BE2C (cell line): ENCODE measurements around the gene PODXL2.

Experiments used
- DNase-seq: peaks from one replicate; pipeline ENCODE4 v3.0.0-alpha.2; 2020
- H3K27me3 ChIP-seq: fragments of 250-450 bp; sonication (Bioruptor Pico); 2 replicates; pipeline ENCODE4 v1.5.1; 2020; ENCODE audit warnings: mild to moderate bottlenecking
- H3K36me3 ChIP-seq: fragments of 250-450 bp; sonication (Bioruptor Pico); 2 replicates; pipeline ENCODE4 v1.5.1; 2020; ENCODE audit warnings: mild to moderate bottlenecking
- H3K4me1 ChIP-seq: fragments of 250-450 bp; sonication (Bioruptor Pico); 2 replicates; pipeline ENCODE4 v1.5.1; 2020
- H3K4me3 ChIP-seq: 2 replicates; pipeline ENCODE4 v1.5.1; 2011; ENCODE audit warnings: low read depth, low read length
- H3K9me3 ChIP-seq: fragments of 250-450 bp; sonication (Bioruptor Pico); 2 replicates; pipeline ENCODE4 v1.5.1; 2020
- CTCF ChIP-seq: IDR thresholded peaks from 2 replicates; pipeline ENCODE4 v1.5.1; 2012; ENCODE audit warnings: mild to moderate bottlenecking, low read depth, low read length

Gene PODXL2

DNA sequence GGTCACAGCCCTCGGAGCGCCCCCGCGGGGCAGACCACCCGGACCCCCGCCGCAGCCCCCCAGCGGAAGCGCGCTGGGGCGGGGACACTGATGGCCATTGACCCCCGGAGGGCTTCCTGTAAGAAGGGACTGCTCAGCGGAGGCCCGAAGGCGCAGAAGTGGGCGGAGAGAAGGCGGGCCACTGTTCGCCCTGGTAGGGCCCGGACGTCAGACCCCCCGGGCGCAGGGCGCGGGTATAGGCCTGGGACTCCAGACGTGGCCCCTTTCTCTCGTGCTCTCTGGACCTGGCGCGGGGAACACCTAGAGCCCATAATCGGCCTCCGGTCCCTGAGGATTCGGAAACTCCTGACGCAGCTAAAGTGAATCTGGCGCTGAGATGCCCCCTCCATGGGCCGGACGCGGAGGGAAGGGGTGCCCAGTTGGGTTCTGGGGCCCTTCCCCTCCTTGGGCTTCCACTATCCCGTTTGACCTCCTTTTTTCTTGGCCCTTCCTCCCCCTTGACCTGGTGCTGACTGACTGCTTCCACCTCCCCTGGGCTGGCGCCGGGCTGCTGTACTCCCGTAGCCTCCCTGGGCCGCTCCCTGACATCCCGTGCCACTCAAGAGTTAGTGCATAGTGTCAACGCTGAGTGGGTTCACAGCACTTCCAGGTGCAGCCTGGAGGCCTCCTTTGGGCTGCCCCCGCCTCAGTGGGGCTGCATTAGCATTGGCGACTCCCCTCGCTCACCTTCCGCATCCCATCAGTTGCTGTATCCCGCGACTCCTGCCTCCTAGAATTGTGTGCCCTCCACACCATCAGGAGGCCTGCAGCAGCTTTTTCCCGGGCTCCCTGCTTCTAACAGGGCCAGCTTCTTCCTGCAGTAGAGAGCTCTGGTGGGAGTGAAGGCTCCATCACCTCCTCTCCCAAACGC, 44.5 kb downstream of the PODXL2 start:
- no peak for TF ChIP-seq CTCF
- Histone ChIP-seq H3K36me3 (no peaks in the 10 kb centered on the region; the same call in 1 of the 2 replicates), H3K27me3 (no peaks in the 10 kb centered on the region), H3K4me3 (peak overlapping the region; percentile 68), H3K9me3 (no peaks in the 10 kb centered on the region), H3K4me1 (peaks cover 3% of the 10 kb centered on the region; the same call in 1 of the 2 replicates)
- peak; percentile 70 for DNase-seq

DNA sequence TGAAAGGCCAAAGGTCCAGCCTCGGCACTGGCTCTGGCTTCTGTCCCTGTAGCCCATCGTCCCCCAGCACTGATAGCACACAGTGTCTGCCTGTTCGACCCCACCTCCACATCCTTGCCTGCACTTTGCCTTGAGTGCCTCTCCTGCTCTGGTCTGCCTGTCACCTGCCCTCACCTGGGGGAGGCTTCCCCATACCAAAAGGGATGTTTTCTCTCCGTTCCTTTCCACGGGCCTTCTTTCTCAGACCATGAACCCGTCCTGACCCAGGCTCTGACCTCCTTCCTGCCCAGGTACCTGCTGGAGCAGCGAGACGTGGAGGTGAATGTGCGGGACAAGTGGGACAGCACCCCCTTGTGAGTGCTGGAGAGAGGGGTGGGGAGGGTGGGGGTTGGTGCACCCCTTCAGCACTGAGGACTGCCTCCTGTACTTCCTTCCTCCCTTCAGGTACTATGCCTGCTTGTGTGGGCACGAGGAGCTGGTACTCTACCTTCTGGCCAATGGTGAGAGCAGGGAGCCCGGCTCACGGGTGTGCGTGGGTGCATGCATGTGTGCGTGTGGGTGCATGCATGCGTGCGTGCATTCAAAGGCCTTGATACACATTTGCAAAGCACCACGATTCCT, 45.2 kb downstream of the PODXL2 start:
- Histone ChIP-seq H3K27me3 (no peaks in the 10 kb centered on the region), H3K36me3 (no peaks in the 10 kb centered on the region), H3K4me1 (peaks cover 3% of the 10 kb centered on the region; the same call in 1 of the 2 replicates), H3K4me3 (peak overlapping the region; percentile 68; the same call in 1 of the 2 replicates), H3K9me3 (no peaks in the 10 kb centered on the region)
- DNase-seq = no peak
- no peak for TF ChIP-seq CTCF

GRCh38 chr3:127674790-127675189, 45.8 kb downstream of the PODXL2 start:
- no peaks in the 10 kb centered on the region for H3K9me3 ChIP-seq
- no peaks in the 10 kb centered on the region for H3K27me3 ChIP-seq
- DNase-seq = peak; percentile 3
- peaks cover 3% of the 10 kb centered on the region; the same call in 1 of the 2 replicates for H3K4me1 ChIP-seq
- TF ChIP-seq CTCF = no peak
- H3K36me3 ChIP-seq = no peaks in the 10 kb centered on the region
- H3K4me3 ChIP-seq = no peak overlapping the region

GRCh38 chr3:127675651-127676391, 46.8 kb downstream of the PODXL2 start:
- Histone ChIP-seq H3K9me3 (no peaks in the 10 kb centered on the region), H3K36me3 (no peaks in the 10 kb centered on the region), H3K4me1 (peaks cover 3% of the 10 kb centered on the region; the same call in 1 of the 2 replicates), H3K27me3 (no peaks in the 10 kb centered on the region), H3K4me3 (no peak overlapping the region)
- DNase-seq = peak; percentile 5
- TF ChIP-seq CTCF = no peak

DNA sequence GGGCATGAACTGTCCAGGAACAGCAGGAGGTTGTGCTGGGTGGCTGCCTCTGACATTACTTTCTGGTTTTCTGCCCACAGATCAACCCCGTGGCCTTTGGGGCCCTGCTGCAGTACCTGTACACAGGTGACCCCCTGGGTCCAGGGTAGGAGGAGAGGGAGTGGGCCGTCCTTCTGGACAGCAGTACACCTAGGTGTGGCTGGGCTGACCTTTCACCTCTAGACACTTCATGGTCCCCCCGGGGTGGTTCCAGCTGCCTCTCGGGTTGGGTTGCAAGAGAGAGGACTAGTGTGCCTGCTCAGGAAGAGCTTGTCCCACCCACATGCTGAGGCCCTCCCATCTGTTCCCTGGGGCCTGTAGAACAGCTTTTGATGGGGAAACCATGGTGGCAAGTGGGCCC, 47.5 kb downstream of the PODXL2 start:
- Histone ChIP-seq H3K4me1 (peaks cover 3% of the 10 kb centered on the region; the same call in 1 of the 2 replicates), H3K9me3 (no peaks in the 10 kb centered on the region), H3K4me3 (no peak overlapping the region), H3K36me3 (no peaks in the 10 kb centered on the region), H3K27me3 (no peaks in the 10 kb centered on the region)
- TF ChIP-seq CTCF = no peak
- peak; percentile 4 for DNase-seq
